Trophoblast cell (in vitro differentiated cells and primary cell): Measurements from ENCODE around the gene PLXNA1.

Experiments
- DNase-seq, 2 donors: peaks; one replicate each; pipeline ENCODE4 v3.0.0-alpha.2; 2016
- H2AFZ ChIP-seq: 2 replicates; pipeline ENCODE4 v1.6.1; 2013; ENCODE audit warnings: low read length, moderate library complexity, mild to moderate bottlenecking; ENCODE audit not compliant: insufficient read depth, poor library complexity
- H2AK5ac ChIP-seq: 2 replicates; pipeline ENCODE4 v1.6.1; 2013; ENCODE audit warnings: mild to moderate bottlenecking, low read length
- H2BK120ac ChIP-seq: 2 replicates; pipeline ENCODE4 v1.6.1; 2013; ENCODE audit warnings: low read length, mild to moderate bottlenecking, moderate library complexity; ENCODE audit not compliant: insufficient read depth, poor library complexity
- H2BK12ac ChIP-seq: 2 replicates; pipeline ENCODE4 v1.6.1; 2013; ENCODE audit warnings: mild to moderate bottlenecking, low read length, moderate library complexity
- H2BK5ac ChIP-seq: 2 replicates; pipeline ENCODE4 v1.6.1; 2013; ENCODE audit warnings: low read length, low read depth, moderate library complexity, mild to moderate bottlenecking; ENCODE audit not compliant: poor library complexity
- H3K14ac ChIP-seq: 2 replicates; pipeline ENCODE4 v1.6.1; 2013; ENCODE audit warnings: mild to moderate bottlenecking, low read length
- H3K18ac ChIP-seq: 2 replicates; pipeline ENCODE4 v1.6.1; 2013; ENCODE audit warnings: mild to moderate bottlenecking, low read length
- H3K23ac ChIP-seq: 2 replicates; pipeline ENCODE4 v1.6.1; 2013; ENCODE audit warnings: low read length
- H3K27ac ChIP-seq: 2 replicates; pipeline ENCODE4 v1.5.1; 2013; ENCODE audit warnings: low read depth, mild to moderate bottlenecking, inconsistent platforms, low read length, moderate library complexity
- H3K27me3 ChIP-seq: 2 replicates; pipeline ENCODE4 v1.6.1; 2013; ENCODE audit warnings: inconsistent platforms, mild to moderate bottlenecking, low read length, moderate library complexity; ENCODE audit not compliant: insufficient read depth
- H3K36me3 ChIP-seq, 2 experiments: 1 replicate in 1 of 2; 2 replicates in 1 of 2; pipeline ENCODE4 v1.6.1; 2013; ENCODE audit warnings: low read length in 2 of 2, mild to moderate bottlenecking in 2 of 2, moderate library complexity in 1 of 2; ENCODE audit not compliant: insufficient read depth in 2 of 2, control insufficient read depth in 1 of 2
- H3K4ac ChIP-seq: 2 replicates; pipeline ENCODE4 v1.6.1; 2013; ENCODE audit warnings: low read depth, mild to moderate bottlenecking, low read length, moderate library complexity
- H3K4me1 ChIP-seq, 2 experiments: 1 replicate in 1 of 2; 2 replicates in 1 of 2; pipeline ENCODE4 v1.6.1; 2013; ENCODE audit warnings: low read length in 2 of 2, mild to moderate bottlenecking in 2 of 2, moderate library complexity in 1 of 2; ENCODE audit not compliant: insufficient read depth in 2 of 2, control insufficient read depth in 1 of 2
- H3K4me2 ChIP-seq: 2 replicates; pipeline ENCODE4 v1.6.1; 2013; ENCODE audit warnings: inconsistent platforms, mild to moderate bottlenecking, low read length, moderate library complexity
- H3K4me3 ChIP-seq: 2 replicates; pipeline ENCODE4 v1.5.1; 2013; ENCODE audit warnings: mild to moderate bottlenecking, low read depth, low read length, inconsistent platforms
- H3K79me1 ChIP-seq: one replicate; pipeline ENCODE4 v1.6.1; 2013; ENCODE audit warnings: low read length
- H3K79me2 ChIP-seq: 2 replicates; pipeline ENCODE4 v1.6.1; 2013; ENCODE audit warnings: low read length, mild to moderate bottlenecking; ENCODE audit not compliant: control insufficient read depth, insufficient read depth, poor library complexity
- H3K9ac ChIP-seq: 2 replicates; pipeline ENCODE4 v1.6.1; 2013; ENCODE audit warnings: mild to moderate bottlenecking, low read length
- H3K9me3 ChIP-seq: 2 replicates; pipeline ENCODE4 v1.6.1; 2013; ENCODE audit warnings: low read depth, mild to moderate bottlenecking, control low read depth, inconsistent platforms, low read length; ENCODE audit not compliant: insufficient read depth
- H4K12ac ChIP-seq: 2 replicates; pipeline ENCODE4 v1.6.1; 2013; ENCODE audit warnings: low read depth, mild to moderate bottlenecking, low read length, moderate library complexity
- H4K8ac ChIP-seq: 2 replicates; pipeline ENCODE4 v1.6.1; 2013; ENCODE audit warnings: low read depth, mild to moderate bottlenecking, low read length, moderate library complexity
- H4K91ac ChIP-seq: one replicate; pipeline ENCODE4 v1.6.1; 2013; ENCODE audit warnings: low read depth, mild to moderate bottlenecking, low read length, moderate library complexity
- WGBS: extraction: QIAGEN DNeasy Blood & Tissue Kit; methylation state at CpG from one replicate; pipeline ENCODE4 v1.1.7; 2013; ENCODE audit warnings: missing lambda C conversion rate; ENCODE audit not compliant: insufficient read length, insufficient coverage; ENCODE audit errors: extremely low coverage; 5-methylcytosine and 5-hydroxymethylcytosine counted together

PLXNA1 gene

GRCh38 chr3:126960604-126960995 is 22.3 kb upstream of the PLXNA1 start:
- Histone ChIP-seq H3K4me2 (no peak overlapping the region), H4K91ac (no peak overlapping the region), H2AK5ac (no peak overlapping the region), H3K36me3 (no peaks in the 10 kb centered on the region), H3K27me3 (no peaks in the 10 kb centered on the region), H3K4ac (no peak overlapping the region), H3K79me1 (no peaks in the 10 kb centered on the region), H3K4me1 (peaks cover 7% of the 10 kb centered on the region in 2 experiments), H2BK5ac (no peak overlapping the region), H3K9me3 (peaks cover 3% of the 10 kb centered on the region), H2BK120ac (no peak overlapping the region), H2AFZ (no peak overlapping the region), H3K79me2 (no peaks in the 10 kb centered on the region), H3K4me3 (no peak overlapping the region), H3K14ac (no peak overlapping the region), H2BK12ac (no peak overlapping the region), H3K23ac (no peak overlapping the region), H3K27ac (no peak overlapping the region), H4K12ac (no peak overlapping the region), H4K8ac (no peak overlapping the region), H3K18ac (no peak overlapping the region), H3K9ac (no peak overlapping the region)
- DNase-seq, result no peak
- no CpG with 5 or more reads among the region's 17 CpGs for WGBS

- Histone ChIP-seq H3K4me3 (no peak overlapping the region), H3K27ac (no peak overlapping the region), H3K79me1 (no peaks in the 10 kb centered on the region), H3K27me3 (no peaks in the 10 kb centered on the region), H3K4me1 (peaks cover 7% of the 10 kb centered on the region in 2 experiments), H2AK5ac (no peak overlapping the region), H3K36me3 (no peaks in the 10 kb centered on the region), H2BK5ac (no peak overlapping the region), H2AFZ (no peak overlapping the region), H4K91ac (no peak overlapping the region), H4K8ac (no peak overlapping the region), H4K12ac (no peak overlapping the region), H3K9ac (no peak overlapping the region), H3K4me2 (no peak overlapping the region), H2BK120ac (no peak overlapping the region), H2BK12ac (no peak overlapping the region), H3K4ac (no peak overlapping the region), H3K23ac (no peak overlapping the region), H3K18ac (no peak overlapping the region), H3K79me2 (no peaks in the 10 kb centered on the region), H3K9me3 (peaks cover 3% of the 10 kb centered on the region), H3K14ac (no peak overlapping the region)
- WGBS, result no CpG with 5 or more reads among the region's 8 CpGs
- peak; percentile 24 to 35 for DNase-seq
Observed at GRCh38 chr3:126961191-126961790, 21.6 kb upstream of the PLXNA1 start.

DNA sequence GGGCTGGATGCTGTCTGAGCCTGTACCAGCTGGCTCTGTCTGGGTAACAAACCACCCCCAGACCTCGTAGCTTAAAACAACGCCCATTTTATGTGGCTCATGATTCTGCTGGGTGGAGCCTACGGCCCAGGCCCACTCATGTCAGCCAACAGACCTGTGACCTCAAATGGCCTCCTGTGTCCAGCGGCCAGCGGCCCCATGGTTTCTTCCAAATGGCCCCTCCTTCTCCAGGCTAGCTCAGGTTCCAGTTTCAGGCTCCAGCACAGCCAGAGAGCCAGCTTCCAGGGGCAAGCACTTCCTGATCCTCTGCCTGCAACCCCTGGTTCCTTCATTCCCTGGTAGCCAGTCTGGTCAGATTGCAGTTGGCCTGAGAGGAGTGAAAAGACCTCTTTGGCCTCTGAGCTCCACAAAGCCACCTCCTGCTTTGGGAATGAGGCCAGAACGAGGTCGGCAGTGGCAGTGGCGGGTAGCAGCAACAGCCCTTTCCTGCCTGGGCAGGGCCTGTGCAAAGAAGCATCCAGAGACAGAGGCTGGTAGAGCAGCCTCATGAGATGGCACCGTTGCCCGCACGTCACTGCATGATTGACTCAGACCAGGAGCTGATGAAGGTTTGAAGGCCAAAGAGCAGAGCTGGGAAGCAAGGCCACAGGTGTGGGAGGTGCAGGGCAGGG is 21.0 kb upstream of the PLXNA1 start:
- H4K12ac ChIP-seq, result no peak overlapping the region
- no peaks in the 10 kb centered on the region for H3K79me2 ChIP-seq
- no peak overlapping the region for H2AK5ac ChIP-seq
- H3K36me3 ChIP-seq, result no peaks in the 10 kb centered on the region
- peaks cover 7% of the 10 kb centered on the region in 2 experiments for H3K4me1 ChIP-seq
- no peak overlapping the region for H2AFZ ChIP-seq
- H3K9ac ChIP-seq, result no peak overlapping the region
- no CpG with 5 or more reads among the region's 11 CpGs for WGBS
- no peak overlapping the region for H3K18ac ChIP-seq
- H3K4ac ChIP-seq, result no peak overlapping the region
- H3K79me1 ChIP-seq, result no peaks in the 10 kb centered on the region
- H3K23ac ChIP-seq, result no peak overlapping the region
- no peak overlapping the region for H3K27ac ChIP-seq
- no peak overlapping the region for H3K4me3 ChIP-seq
- peaks cover 3% of the 10 kb centered on the region for H3K9me3 ChIP-seq
- H3K14ac ChIP-seq, result no peak overlapping the region
- no peak overlapping the region for H4K91ac ChIP-seq
- H2BK12ac ChIP-seq, result no peak overlapping the region
- H2BK120ac ChIP-seq, result no peak overlapping the region
- H4K8ac ChIP-seq, result no peak overlapping the region
- no peak overlapping the region for H2BK5ac ChIP-seq
- H3K27me3 ChIP-seq, result no peaks in the 10 kb centered on the region
- no peak overlapping the region for H3K4me2 ChIP-seq
- DNase-seq, result peak in 1 of 2 donors; percentile 9

DNA sequence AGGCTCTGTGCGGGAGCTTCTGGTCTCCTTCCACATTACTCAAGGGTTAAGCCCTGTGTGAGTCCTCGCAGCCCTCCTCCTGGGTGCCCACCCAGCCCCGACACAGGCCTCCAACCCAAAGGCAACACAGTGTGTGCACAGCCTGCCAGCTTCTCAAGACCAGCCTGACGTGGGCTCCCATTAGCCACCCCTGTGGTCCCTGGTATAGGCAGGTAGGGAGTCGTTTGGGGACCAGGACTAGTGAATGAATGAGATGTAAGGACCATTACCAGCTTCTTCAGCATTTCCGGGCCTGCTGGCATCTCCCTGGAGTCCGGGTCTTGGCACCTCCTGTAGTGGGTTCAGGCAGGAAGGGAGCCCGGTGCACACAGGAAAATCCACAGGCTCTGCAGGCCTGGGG is 20.2 kb upstream of the PLXNA1 start:
- no CpG with 5 or more reads among the region's 8 CpGs for WGBS
- no peak overlapping the region for H3K27ac ChIP-seq
- peaks cover 3% of the 10 kb centered on the region for H3K9me3 ChIP-seq

More for the DNA sequence above, 20.2 kb upstream of the PLXNA1 start:
- H3K18ac ChIP-seq, result no peak overlapping the region
- no peak overlapping the region for H3K4ac ChIP-seq
- no peak overlapping the region for H3K9ac ChIP-seq
- no peak overlapping the region for H2AK5ac ChIP-seq
- H2BK120ac ChIP-seq, result no peak overlapping the region
- no peak overlapping the region for H3K4me3 ChIP-seq
- peaks cover 7% of the 10 kb centered on the region in 2 experiments for H3K4me1 ChIP-seq
- H3K79me1 ChIP-seq, result no peaks in the 10 kb centered on the region
- no peaks in the 10 kb centered on the region for H3K79me2 ChIP-seq
- H4K12ac ChIP-seq, result no peak overlapping the region
- no peak overlapping the region for H2AFZ ChIP-seq
- no peaks in the 10 kb centered on the region for H3K36me3 ChIP-seq
- no peak for DNase-seq
- H2BK12ac ChIP-seq, result no peak overlapping the region
- no peak overlapping the region for H3K4me2 ChIP-seq
- no peak overlapping the region for H3K14ac ChIP-seq
- H2BK5ac ChIP-seq, result no peak overlapping the region
- H3K27me3 ChIP-seq, result no peaks in the 10 kb centered on the region
- H4K8ac ChIP-seq, result no peak overlapping the region
- no peak overlapping the region for H4K91ac ChIP-seq
- no peak overlapping the region for H3K23ac ChIP-seq
